Cardiac fibroblast (primary cell): ENCODE results near the gene UAP1.

Experiments used
- DNase-seq, 2 donors: peaks; one replicate each; pipeline versions ENCODE4 v3.0.0 to v3.0.0-alpha.2; 2010; ENCODE audit warnings: low read depth in 2 of 2
- H3K4me3 ChIP-seq, 2 donors: replicated peaks in 1 of 2; 1 replicate in 1 of 2; 2 replicates in 1 of 2; pipeline ENCODE4 v1.5.1; 2011; ENCODE audit warnings: low read depth in 2 of 2, low read length in 2 of 2, mild to moderate bottlenecking in 2 of 2, moderate library complexity in 1 of 2
- TF ChIP-seq, protein P1 (sequence below): IDR thresholded peaks from one replicate; pipeline ENCODE4 v1.5.1; 2011; ENCODE audit warnings: low read depth, mild to moderate bottlenecking, low read length, inconsistent platforms

UAP1 gene

DNA sequence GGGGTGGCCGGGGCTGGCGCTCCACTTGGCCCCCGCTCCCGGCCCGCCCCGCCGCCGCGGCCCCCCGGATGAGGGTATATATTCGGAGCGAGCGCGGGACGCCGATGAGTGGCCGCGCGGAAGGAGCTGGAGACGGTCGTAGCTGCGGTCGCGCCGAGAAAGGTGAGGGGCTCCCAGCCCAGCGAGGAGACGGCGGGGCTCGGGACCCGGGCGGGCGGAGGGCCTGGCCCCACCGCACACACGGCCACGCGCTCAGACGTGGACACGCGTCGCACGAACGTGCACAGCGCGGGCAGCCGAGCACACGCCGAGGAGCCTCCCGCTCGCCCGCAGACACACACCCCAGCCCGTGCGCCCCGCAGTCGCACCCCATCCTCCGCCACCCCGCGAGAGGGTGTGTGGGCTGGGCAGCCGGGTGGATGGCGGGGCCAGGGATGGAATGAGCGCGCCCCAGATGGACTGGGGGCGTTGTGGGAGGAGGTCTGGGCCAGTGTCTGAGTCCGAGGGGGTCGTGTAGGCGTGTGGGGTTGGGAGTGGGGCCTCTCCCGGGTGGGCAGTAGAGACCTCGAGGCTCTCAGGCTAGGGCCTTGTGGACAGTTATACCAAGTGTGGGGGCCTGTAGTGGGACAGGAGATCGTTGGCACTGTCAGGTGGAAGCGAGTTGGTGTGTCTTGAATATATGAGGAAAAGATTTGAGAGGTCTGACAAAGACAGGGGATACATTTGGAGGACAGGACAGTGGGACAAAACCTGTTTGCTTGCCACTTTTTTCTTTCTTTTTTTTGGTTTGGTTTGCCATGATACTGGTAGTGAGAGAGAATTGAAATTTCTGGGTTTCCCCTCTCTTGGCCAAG, at the start of gene UAP1:
Gene UAP1 (plus strand): TSS at position 107 of the 854 bp plus-strand sequence. CDS start 4,347 bp downstream, outside the sequence.
- peak within 1 kb of the TSS; percentile 92 to 94 for H3K4me3 ChIP-seq
- peak in 1 of 2 donors; percentile 19 for DNase-seq
- TF ChIP-seq, protein P1, sequence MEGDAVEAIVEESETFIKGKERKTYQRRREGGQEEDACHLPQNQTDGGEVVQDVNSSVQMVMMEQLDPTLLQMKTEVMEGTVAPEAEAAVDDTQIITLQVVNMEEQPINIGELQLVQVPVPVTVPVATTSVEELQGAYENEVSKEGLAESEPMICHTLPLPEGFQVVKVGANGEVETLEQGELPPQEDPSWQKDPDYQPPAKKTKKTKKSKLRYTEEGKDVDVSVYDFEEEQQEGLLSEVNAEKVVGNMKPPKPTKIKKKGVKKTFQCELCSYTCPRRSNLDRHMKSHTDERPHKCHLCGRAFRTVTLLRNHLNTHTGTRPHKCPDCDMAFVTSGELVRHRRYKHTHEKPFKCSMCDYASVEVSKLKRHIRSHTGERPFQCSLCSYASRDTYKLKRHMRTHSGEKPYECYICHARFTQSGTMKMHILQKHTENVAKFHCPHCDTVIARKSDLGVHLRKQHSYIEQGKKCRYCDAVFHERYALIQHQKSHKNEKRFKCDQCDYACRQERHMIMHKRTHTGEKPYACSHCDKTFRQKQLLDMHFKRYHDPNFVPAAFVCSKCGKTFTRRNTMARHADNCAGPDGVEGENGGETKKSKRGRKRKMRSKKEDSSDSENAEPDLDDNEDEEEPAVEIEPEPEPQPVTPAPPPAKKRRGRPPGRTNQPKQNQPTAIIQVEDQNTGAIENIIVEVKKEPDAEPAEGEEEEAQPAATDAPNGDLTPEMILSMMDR, result no peak

DNA sequence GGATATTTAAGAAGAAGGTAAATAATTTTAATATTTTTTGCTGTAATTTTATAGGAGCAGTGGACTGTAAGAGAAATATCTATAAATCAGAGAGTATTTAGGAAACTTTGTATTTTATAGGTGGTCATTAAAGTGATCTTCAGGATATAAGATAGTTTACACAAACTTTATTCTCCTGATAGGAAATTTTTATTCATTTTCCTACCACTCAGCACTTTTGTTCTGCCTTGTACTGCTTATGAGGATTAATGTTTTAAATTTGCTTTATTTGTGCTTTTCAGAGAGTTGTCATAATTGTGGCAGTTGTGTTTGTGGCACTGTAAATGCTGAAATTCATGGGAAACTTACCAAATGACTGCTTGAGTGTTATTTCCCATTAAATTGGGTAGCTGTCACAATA, 34.2 kb upstream of the UAP1 start:
- no peak for DNase-seq
- TF ChIP-seq, protein P1, result no peak
- H3K4me3 ChIP-seq, result no peak overlapping the region

DNA sequence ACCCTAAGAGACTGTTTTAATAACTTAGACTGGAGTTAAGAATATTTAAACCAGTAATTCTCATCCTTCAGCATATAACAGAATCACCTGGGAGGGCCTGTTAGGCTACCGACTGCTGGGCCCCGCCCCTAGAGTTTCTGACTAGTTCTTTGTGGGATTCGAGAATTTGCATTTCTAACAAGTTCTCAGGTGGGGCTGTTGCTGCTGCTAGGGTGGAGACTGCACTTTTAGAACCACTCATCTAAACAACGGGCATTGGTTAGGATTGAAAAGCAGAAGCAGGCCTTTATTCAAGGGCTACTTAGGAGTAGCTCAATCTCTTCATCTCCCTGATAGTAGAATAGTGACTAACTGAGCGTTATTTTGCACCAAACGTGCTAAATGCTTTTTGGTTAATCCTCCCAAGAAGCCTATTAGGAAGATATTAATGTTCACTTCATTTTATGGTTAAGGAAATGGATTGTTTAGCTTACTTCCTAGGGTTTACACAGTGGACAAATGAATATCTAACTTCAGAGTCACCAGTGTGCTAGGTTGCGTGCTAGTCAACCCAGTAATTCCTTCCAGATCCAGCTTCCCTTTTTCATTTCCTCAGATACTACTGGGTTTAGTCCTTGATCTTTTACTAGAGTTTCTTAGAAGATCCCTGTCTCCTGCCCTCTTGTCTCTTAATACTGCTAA, 31.1 kb upstream of the UAP1 start:
- DNase-seq, result no peak
- TF ChIP-seq, protein P1, result no peak
- no peak overlapping the region for H3K4me3 ChIP-seq

DNA sequence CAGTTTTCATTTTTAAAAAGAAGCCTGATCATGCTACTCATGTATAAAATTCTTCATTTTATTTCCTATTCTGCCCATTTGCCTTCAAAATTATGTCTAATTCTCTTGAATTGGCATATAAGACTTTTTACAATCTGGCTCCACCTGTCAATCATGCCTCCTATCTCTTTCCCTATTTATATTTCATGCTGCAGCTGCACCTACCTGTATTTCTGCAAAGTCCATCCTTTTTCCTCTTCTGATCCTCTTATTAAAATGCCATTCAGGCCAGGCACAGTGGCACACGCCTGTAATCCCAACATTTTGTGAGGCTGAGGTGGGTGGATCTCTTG, 30.6 kb upstream of the UAP1 start:
- TF ChIP-seq, protein P1, result no peak
- no peak for DNase-seq

DNA sequence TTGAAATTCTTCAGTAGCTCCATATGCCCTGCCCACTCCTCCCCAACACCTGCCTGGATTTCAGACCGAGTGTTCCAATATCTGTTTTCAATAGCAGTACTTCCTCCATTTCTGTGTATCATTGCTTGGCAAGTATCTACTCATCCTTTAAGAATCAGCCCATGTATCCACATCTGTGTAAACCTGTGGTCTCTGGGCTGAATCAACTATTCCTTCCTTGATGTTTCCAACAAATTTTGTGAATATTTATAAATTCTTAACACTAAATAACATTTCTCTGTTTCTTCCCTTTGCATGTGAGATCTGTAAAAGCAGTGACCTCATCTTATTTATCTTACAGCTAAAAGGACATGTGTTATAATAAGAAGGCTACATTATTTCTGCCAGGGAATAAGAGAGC, 26.0 kb upstream of the UAP1 start:
- DNase-seq, result no peak
- TF ChIP-seq, protein P1, result no peak
- H3K4me3 ChIP-seq, result no peak overlapping the region

More for the DNA sequence above, 30.6 kb upstream of the UAP1 start:
- no peak overlapping the region for H3K4me3 ChIP-seq

DNA sequence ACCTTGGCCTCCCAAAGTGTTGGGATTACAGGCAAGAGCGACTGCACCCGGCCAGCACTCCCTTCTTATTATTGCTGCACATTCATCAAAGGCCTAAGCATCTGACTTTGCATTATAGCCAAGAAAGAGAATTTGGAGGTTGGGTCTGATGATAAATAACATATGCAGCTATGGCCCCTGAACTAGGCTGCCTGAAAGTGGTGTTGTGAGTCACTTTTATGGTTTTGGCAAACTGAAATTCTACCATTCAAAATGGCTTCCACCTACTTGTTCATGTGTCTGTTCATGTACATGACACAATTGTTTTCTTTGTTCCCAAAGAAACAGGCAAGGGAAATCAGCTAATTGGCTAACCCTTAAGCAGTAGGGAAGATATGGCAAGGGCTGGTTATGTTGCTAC, 25.0 kb upstream of the UAP1 start:
- TF ChIP-seq, protein P1, result no peak
- no peak overlapping the region for H3K4me3 ChIP-seq
- peak; percentile 18 to 71 for DNase-seq
